A549 (cell line): ENCODE measurements around the gene MADD. TPM values are rescaled to one million over a fixed set of nuclear protein-coding genes. Genes with fewer than 3 reads are reported as not detected.

Experiments
- ATAC-seq, 2 experiments: fragments of 200-7000 bp in 1 of 2; fragments of >200 bp in 1 of 2; cut with Nextera tagmentation in 1 of 2; cut with Tn5 transposase in 1 of 2; 3 replicates each; pipeline versions ENCODE4 v1.8.0 to v1.9.1; 2018 to 2020; ENCODE audit warnings: mild to moderate bottlenecking in 1 of 2, moderate library complexity in 1 of 2
- CTCF ChIA-PET: fragments of 300-600 bp; sonication (Branson Sonifier 250); formaldehyde crosslinking; extraction: SDS; loops from one replicate; lab custom pipeline; 2021; ENCODE audit warnings: antibody characterized with exemption, inconsistent platforms; lab: Yijun Ruan, JAX
- POLR2A ChIA-PET: fragments of 350-600 bp; formaldehyde crosslinking; extraction: SDS; loops from one replicate; lab custom pipeline; 2021; ENCODE audit warnings: antibody characterized with exemption, inconsistent platforms; lab: Yijun Ruan, JAX
- DNase-seq, 2 experiments: peaks; one replicate each; pipeline versions ENCODE4 v3.0.0 to v3.0.0-alpha.2; 2011 to 2016; ENCODE audit warnings: low read depth in 1 of 2, low spot score in 1 of 2
- FAIRE-seq: peaks from 2 replicates; lab custom pipeline; 2011; peaks lifted over from hg19 to GRCh38; lab: Jason Lieb, UNC
- H3K27ac ChIP-seq, 2 experiments: fragments of >200 bp; sonication (Bioruptor Twin); formaldehyde crosslinking; 3 replicates each; pipeline ENCODE4 v1.5.1; 2016 to 2017
- H3K4me1 ChIP-seq: fragments of >200 bp; sonication (Bioruptor Twin); formaldehyde crosslinking; 3 replicates; pipeline ENCODE4 v1.6.1; 2016
- H3K4me2 ChIP-seq: fragments of >200 bp; sonication (Bioruptor Twin); formaldehyde crosslinking; 3 replicates; pipeline ENCODE4 v1.6.1; 2016
- H3K4me3 ChIP-seq: fragments of >200 bp; sonication (Bioruptor Twin); formaldehyde crosslinking; 3 replicates; pipeline ENCODE4 v1.5.1; 2016
- H3K9me3 ChIP-seq: fragments of >200 bp; sonication (Bioruptor Twin); formaldehyde crosslinking; 3 replicates; pipeline ENCODE4 v1.6.1; 2016
- BHLHE40 ChIP-seq: IDR thresholded peaks from 2 replicates; pipeline ENCODE4 v1.6.1; 2012; ENCODE audit warnings: low read depth, low read length, inconsistent platforms
- CBX2 ChIP-seq: fragments of 200-600 bp; sonication (generic); IDR thresholded peaks from 2 replicates; pipeline ENCODE4 v1.6.1; 2016; ENCODE audit warnings: low read depth, mild to moderate bottlenecking, borderline replicate concordance
- CBX8 ChIP-seq: fragments of 200-600 bp; sonication (generic); IDR thresholded peaks from 2 replicates; pipeline ENCODE4 v1.6.1; 2016
- CHD4 ChIP-seq: fragments of 200-600 bp; sonication (generic); IDR thresholded peaks from 2 replicates; pipeline ENCODE4 v1.6.1; 2016; ENCODE audit warnings: antibody characterized with exemption, mild to moderate bottlenecking, borderline replicate concordance
- EP300 ChIP-seq, 2 experiments: fragments of >200 bp; sonication (Bioruptor Twin); formaldehyde crosslinking; IDR thresholded peaks; 2 replicates in 1 of 2; 3 replicates in 1 of 2; pipeline ENCODE4 v1.6.1; 2016 to 2017
- FOSL2 ChIP-seq, 2 experiments: fragments of 450-650 bp in 1 of 2; fragments of >200 bp in 1 of 2; sonication (Bioruptor Twin) in 1 of 2; formaldehyde crosslinking; IDR thresholded peaks; 2 replicates each; pipeline versions ENCODE4 v1.5.0 to v1.6.1; 2016 to 2020; ENCODE audit warnings: mild to moderate bottlenecking in 1 of 2, moderate library complexity in 1 of 2
- GATA3 ChIP-seq: IDR thresholded peaks from 2 replicates; pipeline ENCODE4 v1.6.1; 2012; ENCODE audit warnings: borderline replicate concordance
- HDAC2 ChIP-seq: fragments of 200-600 bp; sonication (generic); IDR thresholded peaks from 2 replicates; pipeline ENCODE4 v1.6.1; 2016
- HOXA7 ChIP-seq: fragments of 250-450 bp; sonication (Bioruptor Pico); IDR thresholded peaks from 2 replicates; pipeline ENCODE4 v1.5.0; 2020; ENCODE audit warnings: mild to moderate bottlenecking, moderate library complexity
- JUN ChIP-seq, 2 experiments: fragments of >200 bp; sonication (Bioruptor Twin); formaldehyde crosslinking; IDR thresholded peaks; 2 replicates in 1 of 2; 3 replicates in 1 of 2; pipeline ENCODE4 v1.6.1; 2016 to 2017
- JUNB ChIP-seq: fragments of >200 bp; sonication (Bioruptor Twin); formaldehyde crosslinking; IDR thresholded peaks from 2 replicates; pipeline ENCODE4 v1.6.1; 2016
- KDM5A ChIP-seq: fragments of 200-600 bp; sonication (generic); IDR thresholded peaks from 2 replicates; pipeline ENCODE4 v1.6.1; 2016; ENCODE audit warnings: antibody characterized with exemption, mild to moderate bottlenecking
- MYC ChIP-seq: IDR thresholded peaks from 2 replicates; pipeline ENCODE4 v1.6.1; 2012; ENCODE audit warnings: mild to moderate bottlenecking, inconsistent platforms, low read length, improper control_type of control experiment, borderline replicate concordance
- NFE2L2 ChIP-seq: fragments of 150-350 bp; conservative IDR thresholded peaks from 2 replicates; pipeline ENCODE4 v1.6.1; 2014; ENCODE audit warnings: low read length
- PHF8 ChIP-seq: fragments of 200-600 bp; sonication (generic); IDR thresholded peaks from 2 replicates; pipeline ENCODE4 v1.6.1; 2016; ENCODE audit warnings: low read depth, mild to moderate bottlenecking, antibody characterized with exemption, moderate library complexity, borderline replicate concordance
- POLR2A ChIP-seq: IDR thresholded peaks from 2 replicates; pipeline ENCODE4 v1.6.1; 2012; ENCODE audit warnings: mild to moderate bottlenecking, low read length
- POLR2AphosphoS2 ChIP-seq: conservative IDR thresholded peaks from 2 replicates; pipeline ENCODE4 v1.6.1; 2012; ENCODE audit warnings: low read length, improper control_type of control experiment, inconsistent platforms
- RAD21 ChIP-seq, 2 experiments: fragments of >200 bp in 1 of 2; sonication (Bioruptor Twin) in 1 of 2; formaldehyde crosslinking in 1 of 2; IDR thresholded peaks in 1 of 2; conservative IDR thresholded peaks in 1 of 2; 2 replicates in 1 of 2; 3 replicates in 1 of 2; pipeline ENCODE4 v1.6.1; 2012 to 2018; ENCODE audit warnings: inconsistent platforms in 1 of 2
- RARB ChIP-seq: fragments of 250-450 bp; sonication (Bioruptor Pico); IDR thresholded peaks from 2 replicates; pipeline ENCODE4 v1.8.0; 2021; ENCODE audit warnings: mild to moderate bottlenecking, moderate library complexity
- SMC3 ChIP-seq: fragments of >200 bp; sonication (Bioruptor Twin); formaldehyde crosslinking; IDR thresholded peaks from 3 replicates; pipeline ENCODE4 v1.6.1; 2018; ENCODE audit warnings: inconsistent platforms
- SREBF2 ChIP-seq: fragments of 450-650 bp; IDR thresholded peaks from 2 replicates; pipeline ENCODE4 v1.6.1; 2014; ENCODE audit warnings: mild to moderate bottlenecking, moderate library complexity
- TFCP2L1 ChIP-seq: fragments of 250-450 bp; sonication (Bioruptor Pico); IDR thresholded peaks from 2 replicates; pipeline ENCODE4 v1.5.0; 2021; ENCODE audit warnings: mild to moderate bottlenecking
- TP53 ChIP-seq: fragments of 250-450 bp; sonication (Bioruptor Pico); IDR thresholded peaks from 2 replicates; pipeline ENCODE4 v1.5.0; 2021; ENCODE audit warnings: mild to moderate bottlenecking, moderate library complexity
- ZFP36 ChIP-seq: fragments of 450-650 bp; IDR thresholded peaks from 2 replicates; pipeline ENCODE4 v1.6.1; 2014; ENCODE audit warnings: borderline replicate concordance; ENCODE audit not compliant: partially characterized antibody
- WGBS: methylation state at CpG from one replicate; pipeline ENCODE4 v1.1.6; 2017; ENCODE audit errors: missing lambda C conversion rate; 5-methylcytosine and 5-hydroxymethylcytosine counted together
- polyA plus RNA-seq, 4 experiments: library from polyadenylated mRNA; depleted of rRNA in 3 of 4; stranded (reverse); fragments of >200 nt; fragmentation: RNase III in 1 of 4; extraction: RNeasy Plus Mini Kit Qiagen cat#74134 plus additional on column Dnase treatment in 1 of 4; gene quantifications; 2 replicates in 3 of 4; 3 replicates in 1 of 4; pipeline ENCODE4 v1.2.3, GENCODE V29; 2011 to 2017
- TF ChIP-seq, protein P1 (sequence below): fragments of 200-600 bp; sonication (generic); IDR thresholded peaks from 2 replicates; pipeline ENCODE4 v1.6.1; 2016; ENCODE audit warnings: antibody characterized with exemption, mild to moderate bottlenecking, moderate library complexity
- TF ChIP-seq, protein P2 (sequence below): IDR thresholded peaks from 2 replicates; pipeline ENCODE4 v1.6.1; 2012
- TF ChIP-seq, protein P3 (sequence below): IDR thresholded peaks from 2 replicates; pipeline ENCODE4 v1.6.1; 2012; ENCODE audit warnings: low read depth, borderline replicate concordance
- TF ChIP-seq, protein P4 (sequence below): fragments of >200 bp; sonication (Bioruptor Twin); formaldehyde crosslinking; IDR thresholded peaks from 3 replicates; pipeline ENCODE4 v1.6.1; 2016
- TF ChIP-seq, protein P5 (sequence below): fragments of 250-450 bp; sonication (Bioruptor Pico); IDR thresholded peaks from 2 replicates; pipeline ENCODE4 v1.5.0; 2021; ENCODE audit warnings: mild to moderate bottlenecking, moderate library complexity, borderline replicate concordance

Gene MADD
- polyA plus RNA-seq, 2 of the 4 experiments (the other 2 are of a cell fraction) = 16.7 to 25.2 TPM

DNA sequence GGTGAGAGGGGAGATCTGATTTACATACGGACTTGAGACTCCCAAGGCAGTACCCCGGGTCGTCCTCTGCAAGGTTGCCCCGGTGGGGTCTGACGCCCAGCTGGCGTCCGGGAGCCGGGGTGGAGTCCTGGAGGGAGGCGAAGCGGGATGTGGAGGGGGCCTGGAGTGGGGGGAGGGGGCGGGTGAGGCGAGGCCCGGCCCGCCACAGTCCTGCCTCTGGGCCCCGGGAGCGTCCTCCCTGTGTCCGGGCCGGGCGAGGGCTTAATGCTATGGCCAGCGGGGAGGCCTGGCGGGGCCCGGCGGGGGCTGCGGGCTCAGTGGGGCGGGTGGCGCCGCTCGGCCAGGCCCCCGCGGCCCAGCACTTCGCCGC, 85.0 kb downstream of the MADD start:
- peak in 1 of 2 experiments; percentile 61; a peak in 4 of 6 replicates for ATAC-seq

DNA sequence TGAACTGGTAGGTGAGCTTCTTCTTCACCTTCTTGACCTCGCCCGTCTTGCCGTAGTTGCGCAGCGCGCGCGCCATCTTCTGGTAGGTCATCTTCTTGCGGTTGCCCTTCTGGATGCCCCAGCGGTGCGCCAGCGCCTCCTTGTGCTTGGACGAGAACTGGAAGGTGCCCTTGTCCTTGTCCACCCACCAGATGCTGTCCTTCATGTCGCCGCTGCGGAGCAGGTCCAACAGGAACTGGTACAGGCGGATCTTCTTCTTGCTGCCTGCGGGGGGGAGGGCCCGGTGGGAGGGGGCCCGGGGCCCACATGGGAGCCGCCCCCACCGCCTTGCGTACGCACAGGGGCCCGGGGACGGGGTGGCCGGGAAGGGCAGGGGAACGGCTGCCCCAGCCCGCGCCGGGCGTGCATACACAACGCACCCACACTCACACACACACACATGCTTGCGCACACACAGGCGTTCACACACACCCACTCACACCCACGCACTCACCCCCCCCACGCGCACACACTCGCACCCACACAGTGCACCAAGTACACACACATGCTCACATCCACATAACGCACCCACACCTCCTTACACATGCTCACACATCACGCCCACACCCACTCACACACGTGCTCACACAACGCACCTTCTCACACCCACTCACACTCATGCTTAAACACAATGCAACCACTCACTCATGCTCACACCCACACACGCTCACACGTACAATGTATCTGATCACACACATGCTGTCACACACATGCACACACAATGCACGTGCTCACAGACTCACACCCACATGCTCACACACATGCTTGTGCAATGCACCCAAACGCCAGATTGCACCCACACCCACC, 85.6 kb downstream of the MADD start:
- WGBS = 17% methylated on average over 20 of the region's 47 CpGs
- Histone ChIP-seq H3K9me3 (no peaks in the 10 kb centered on the region), H3K4me2 (peak overlapping the region; percentile 85), H3K27ac (peak overlapping the region; percentile 90 to 97), H3K4me3 (peak overlapping the region; percentile 43), H3K4me1 (peaks cover 4% of the 10 kb centered on the region; the same call in 1 of the 3 replicates)
- ATAC-seq (peak; percentile 92 to 97), FAIRE-seq (peak; percentile 77), DNase-seq (peak; percentile 89 to 98)
- ChIA-PET POLR2A (interaction anchor here (0.6 to 1.2 kb wide), 8 partner anchors 18 to 176 kb away, joined by 3 to 6 read pairs (median 4); partner anchors contain the start of genes ACP2 and MADD), CTCF (interaction anchor here (0.6 to 4.0 kb wide), 72 partner anchors 9 to 529 kb away, joined by 3 to 50 read pairs (median 4); partner anchors contain the start of genes ACP2, ARFGAP2, DDB2 and MADD)
- TF ChIP-seq, protein P1, sequence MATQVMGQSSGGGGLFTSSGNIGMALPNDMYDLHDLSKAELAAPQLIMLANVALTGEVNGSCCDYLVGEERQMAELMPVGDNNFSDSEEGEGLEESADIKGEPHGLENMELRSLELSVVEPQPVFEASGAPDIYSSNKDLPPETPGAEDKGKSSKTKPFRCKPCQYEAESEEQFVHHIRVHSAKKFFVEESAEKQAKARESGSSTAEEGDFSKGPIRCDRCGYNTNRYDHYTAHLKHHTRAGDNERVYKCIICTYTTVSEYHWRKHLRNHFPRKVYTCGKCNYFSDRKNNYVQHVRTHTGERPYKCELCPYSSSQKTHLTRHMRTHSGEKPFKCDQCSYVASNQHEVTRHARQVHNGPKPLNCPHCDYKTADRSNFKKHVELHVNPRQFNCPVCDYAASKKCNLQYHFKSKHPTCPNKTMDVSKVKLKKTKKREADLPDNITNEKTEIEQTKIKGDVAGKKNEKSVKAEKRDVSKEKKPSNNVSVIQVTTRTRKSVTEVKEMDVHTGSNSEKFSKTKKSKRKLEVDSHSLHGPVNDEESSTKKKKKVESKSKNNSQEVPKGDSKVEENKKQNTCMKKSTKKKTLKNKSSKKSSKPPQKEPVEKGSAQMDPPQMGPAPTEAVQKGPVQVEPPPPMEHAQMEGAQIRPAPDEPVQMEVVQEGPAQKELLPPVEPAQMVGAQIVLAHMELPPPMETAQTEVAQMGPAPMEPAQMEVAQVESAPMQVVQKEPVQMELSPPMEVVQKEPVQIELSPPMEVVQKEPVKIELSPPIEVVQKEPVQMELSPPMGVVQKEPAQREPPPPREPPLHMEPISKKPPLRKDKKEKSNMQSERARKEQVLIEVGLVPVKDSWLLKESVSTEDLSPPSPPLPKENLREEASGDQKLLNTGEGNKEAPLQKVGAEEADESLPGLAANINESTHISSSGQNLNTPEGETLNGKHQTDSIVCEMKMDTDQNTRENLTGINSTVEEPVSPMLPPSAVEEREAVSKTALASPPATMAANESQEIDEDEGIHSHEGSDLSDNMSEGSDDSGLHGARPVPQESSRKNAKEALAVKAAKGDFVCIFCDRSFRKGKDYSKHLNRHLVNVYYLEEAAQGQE = no peak
- no peak for TF ChIP-seq CBX2
- TF ChIP-seq KDM5A = peak; percentile 58; the same call in 1 of the 2 replicates
- TF ChIP-seq, protein P2, sequence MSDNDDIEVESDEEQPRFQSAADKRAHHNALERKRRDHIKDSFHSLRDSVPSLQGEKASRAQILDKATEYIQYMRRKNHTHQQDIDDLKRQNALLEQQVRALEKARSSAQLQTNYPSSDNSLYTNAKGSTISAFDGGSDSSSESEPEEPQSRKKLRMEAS = peak; percentile 48
- no peak for TF ChIP-seq NFE2L2
- no peak for TF ChIP-seq HDAC2
- TF ChIP-seq RARB = no peak
- TF ChIP-seq GATA3 = no peak
- TF ChIP-seq JUNB = no peak
- no peak for TF ChIP-seq FOSL2 (IDR thresholded peaks at IDR 0.05)
- TF ChIP-seq FOSL2 (CRISPR knock-in tag; IDR thresholded peaks at IDR 0.05) = no peak
- no peak for TF ChIP-seq CBX8
- TF ChIP-seq, protein P3, sequence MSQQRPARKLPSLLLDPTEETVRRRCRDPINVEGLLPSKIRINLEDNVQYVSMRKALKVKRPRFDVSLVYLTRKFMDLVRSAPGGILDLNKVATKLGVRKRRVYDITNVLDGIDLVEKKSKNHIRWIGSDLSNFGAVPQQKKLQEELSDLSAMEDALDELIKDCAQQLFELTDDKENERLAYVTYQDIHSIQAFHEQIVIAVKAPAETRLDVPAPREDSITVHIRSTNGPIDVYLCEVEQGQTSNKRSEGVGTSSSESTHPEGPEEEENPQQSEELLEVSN = no peak
- no peak for TF ChIP-seq ZFP36
- no peak for TF ChIP-seq EP300 (IDR thresholded peaks at IDR 0.05)
- TF ChIP-seq, protein P4, sequence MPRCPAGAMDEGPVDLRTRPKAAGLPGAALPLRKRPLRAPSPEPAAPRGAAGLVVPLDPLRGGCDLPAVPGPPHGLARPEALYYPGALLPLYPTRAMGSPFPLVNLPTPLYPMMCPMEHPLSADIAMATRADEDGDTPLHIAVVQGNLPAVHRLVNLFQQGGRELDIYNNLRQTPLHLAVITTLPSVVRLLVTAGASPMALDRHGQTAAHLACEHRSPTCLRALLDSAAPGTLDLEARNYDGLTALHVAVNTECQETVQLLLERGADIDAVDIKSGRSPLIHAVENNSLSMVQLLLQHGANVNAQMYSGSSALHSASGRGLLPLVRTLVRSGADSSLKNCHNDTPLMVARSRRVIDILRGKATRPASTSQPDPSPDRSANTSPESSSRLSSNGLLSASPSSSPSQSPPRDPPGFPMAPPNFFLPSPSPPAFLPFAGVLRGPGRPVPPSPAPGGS = no peak
- no peak for TF ChIP-seq PHF8
- TF ChIP-seq SREBF2 = no peak
- no peak; the same call in 1 of the 2 replicates for TF ChIP-seq MYC
- no peak for TF ChIP-seq POLR2AphosphoS2
- peak; percentile 98 for TF ChIP-seq SMC3
- TF ChIP-seq, protein P5, sequence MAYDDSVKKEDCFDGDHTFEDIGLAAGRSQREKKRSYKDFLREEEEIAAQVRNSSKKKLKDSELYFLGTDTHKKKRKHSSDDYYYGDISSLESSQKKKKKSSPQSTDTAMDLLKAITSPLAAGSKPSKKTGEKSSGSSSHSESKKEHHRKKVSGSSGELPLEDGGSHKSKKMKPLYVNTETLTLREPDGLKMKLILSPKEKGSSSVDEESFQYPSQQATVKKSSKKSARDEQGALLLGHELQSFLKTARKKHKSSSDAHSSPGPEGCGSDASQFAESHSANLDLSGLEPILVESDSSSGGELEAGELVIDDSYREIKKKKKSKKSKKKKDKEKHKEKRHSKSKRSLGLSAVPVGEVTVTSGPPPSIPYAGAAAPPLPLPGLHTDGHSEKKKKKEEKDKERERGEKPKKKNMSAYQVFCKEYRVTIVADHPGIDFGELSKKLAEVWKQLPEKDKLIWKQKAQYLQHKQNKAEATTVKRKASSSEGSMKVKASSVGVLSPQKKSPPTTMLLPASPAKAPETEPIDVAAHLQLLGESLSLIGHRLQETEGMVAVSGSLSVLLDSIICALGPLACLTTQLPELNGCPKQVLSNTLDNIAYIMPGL (CRISPR knock-in tag) = no peak
- no peak for TF ChIP-seq CHD4
- peak in 1 of 2 experiments; percentile 50; a peak in 1 of 5 replicates for TF ChIP-seq JUN (IDR thresholded peaks at IDR 0.05)
- peak; percentile 99 to 100 for TF ChIP-seq RAD21 (conservative IDR thresholded peaks at IDR 0.05 in 1 of 2, IDR thresholded peaks at IDR 0.05 in 1 of 2)

More for the DNA sequence above, 85.0 kb downstream of the MADD start:
- H3K4me1 ChIP-seq = peaks cover 4% of the 10 kb centered on the region; the same call in 1 of the 3 replicates
- ChIA-PET POLR2A (interaction anchor here (0.6 to 1.2 kb wide), 8 partner anchors 18 to 175 kb away, joined by 3 to 6 read pairs (median 4); partner anchors contain the start of genes ACP2 and MADD), CTCF (interaction anchor here (0.6 to 4.0 kb wide), 71 partner anchors 10 to 528 kb away, joined by 3 to 50 read pairs (median 4); partner anchors contain the start of genes ACP2, ARFGAP2, DDB2 and MADD)
- TF ChIP-seq POLR2A (peak; percentile 13; the same call in 1 of the 2 replicates), RARB (no peak), ZFP36 (no peak), CBX8 (no peak), TFCP2L1 (no peak), HOXA7 (no peak), TP53 (CRISPR knock-in tag) (no peak), JUN (IDR thresholded peaks at IDR 0.05) (0 out of 5 replicates have a peak, but pooled peaks of 1 of the 2 experiments have one; percentile 47), BHLHE40 (no peak)
- peak overlapping the region; percentile 85 for H3K4me2 ChIP-seq
- DNase-seq (peak in 1 of 2 experiments; percentile 53), FAIRE-seq (no peak)
- H3K9me3 ChIP-seq = no peaks in the 10 kb centered on the region
- H3K4me3 ChIP-seq = peak overlapping the region; percentile 43
- 38% methylated on average over 8 of the region's 32 CpGs for WGBS
- peak overlapping the region; percentile 90 to 97 for H3K27ac ChIP-seq
